Measurements from ENCODE around the gene TRIM5. TPM values are rescaled to one million over a fixed set of nuclear protein-coding genes. Genes with fewer than 3 reads are reported as not detected.

TRIM5 gene
- polyA plus RNA-seq, 1 donor (not counting 4 experiments of a cell fraction or from before 2014, with no cell fraction given) = 34.6 TPM

GRCh38 chr11:5624489-5625279 lies 60.2 kb downstream of the TRIM5 start, which contains the start of gene TRIM34:
TRIM34 (plus strand) TSS chr11:5625001; CDS start chr11:5632332, 7,331 bp downstream.
- peak within 1 kb of the TSS; percentile 87 for H2AFZ ChIP-seq (ENCODE audit: control insufficient read depth, low read length)
- peak within 1 kb of the TSS; percentile 74 for H3K27ac ChIP-seq (ENCODE audit: control insufficient read depth, insufficient read depth, low read length)
- FAIRE-seq (peak; percentile 92), DNase-seq (ENCODE audit: low read depth, low spot score) (no peak)
- dilution Hi-C loops (cut with MboI; ENCODE audit: extremely low pct_ligation_motif_present, low sequenced_read_pairs) = no loop called here
- TF ChIP-seq CTCF (optimal IDR thresholded peaks at IDR 0.05 in 1 of 3, IDR thresholded peaks at IDR 0.05 in 1 of 3, conservative IDR thresholded peaks at IDR 0.05 in 1 of 3; ENCODE audit: extremely low read depth in 1 of 3, insufficient read depth in 2 of 3, low read length in 3 of 3) (no peak), EZH2 (IDR thresholded peaks at IDR 0.05; ENCODE audit: low read length) (no peak)
- no peaks in the 10 kb centered on the region for H3K36me3 ChIP-seq (ENCODE audit: control insufficient read depth in 2 of 2, extremely low read depth in 1 of 2, insufficient read depth in 2 of 2, low read length in 2 of 2)
- peaks cover 43% of the 10 kb centered on the region for H3K4me1 ChIP-seq (ENCODE audit: control insufficient read depth, extremely low read depth, insufficient read depth, low read length)
- H3K9me1 ChIP-seq (ENCODE audit: control insufficient read depth, extremely low read depth, insufficient read depth, low read length) = no peaks in the 10 kb centered on the region
- no peaks in the 10 kb centered on the region for H4K20me1 ChIP-seq (ENCODE audit: control insufficient read depth, extremely low read depth, insufficient read depth, low read length)
- no peaks in the 10 kb centered on the region for H3K9me3 ChIP-seq (ENCODE audit: control insufficient read depth, low read depth, low read length)
- peak within 1 kb of the TSS; percentile 84 for H3K9ac ChIP-seq (ENCODE audit: control insufficient read depth, extremely low read depth, insufficient read depth, low read length)
- H3K4me2 ChIP-seq (ENCODE audit: control insufficient read depth, extremely low read depth, insufficient read depth, low read depth, low read length) = peak within 1 kb of the TSS; percentile 100
- peak within 1 kb of the TSS; percentile 55 to 92 (median 90) for H3K4me3 ChIP-seq (ENCODE audit: control insufficient read depth in 2 of 3, extremely low read depth in 1 of 3, insufficient read depth in 2 of 3, low read depth in 1 of 3, low read length in 3 of 3)
- H3K79me2 ChIP-seq (ENCODE audit: control insufficient read depth, insufficient read depth, low read length) = no peaks in the 10 kb centered on the region
- no peaks in the 10 kb centered on the region for H3K27me3 ChIP-seq (ENCODE audit: control insufficient read depth, extremely low read depth, insufficient read depth, low read length)

DNA sequence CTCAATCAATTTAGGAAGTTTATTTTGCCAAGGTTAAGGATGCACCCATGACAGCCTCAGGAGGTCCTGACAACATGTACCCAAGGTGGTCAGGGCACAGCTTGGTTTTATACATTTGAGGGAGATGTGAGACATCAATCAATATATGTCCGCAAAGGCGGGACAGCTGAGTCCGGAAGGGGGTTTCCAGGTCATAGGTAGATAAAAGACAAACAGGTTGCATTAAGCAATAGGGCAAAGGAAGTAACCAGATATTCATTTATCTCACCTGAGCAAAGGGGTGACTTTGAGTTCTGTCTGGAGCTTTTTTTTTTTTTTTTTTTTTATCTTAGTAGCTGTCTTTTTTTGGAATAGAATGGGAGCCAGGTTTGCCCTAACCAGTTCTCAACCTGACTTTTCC lies 62.1 kb downstream of the TRIM5 start:
- Histone ChIP-seq H2AFZ (ENCODE audit: control insufficient read depth, low read length) (no peak overlapping the region), H4K20me1 (ENCODE audit: control insufficient read depth, extremely low read depth, insufficient read depth, low read length) (no peaks in the 10 kb centered on the region), H3K27ac (ENCODE audit: control insufficient read depth, insufficient read depth, low read length) (no peak overlapping the region), H3K4me2 (ENCODE audit: control insufficient read depth, extremely low read depth, insufficient read depth, low read depth, low read length) (no peak overlapping the region), H3K9me1 (ENCODE audit: control insufficient read depth, extremely low read depth, insufficient read depth, low read length) (no peaks in the 10 kb centered on the region), H3K36me3 (ENCODE audit: control insufficient read depth in 2 of 2, extremely low read depth in 1 of 2, insufficient read depth in 2 of 2, low read length in 2 of 2) (no peaks in the 10 kb centered on the region), H3K9me3 (ENCODE audit: control insufficient read depth, low read depth, low read length) (no peaks in the 10 kb centered on the region), H3K9ac (ENCODE audit: control insufficient read depth, extremely low read depth, insufficient read depth, low read length) (no peak overlapping the region), H3K79me2 (ENCODE audit: control insufficient read depth, insufficient read depth, low read length) (no peaks in the 10 kb centered on the region), H3K4me1 (ENCODE audit: control insufficient read depth, extremely low read depth, insufficient read depth, low read length) (peaks cover 52% of the 10 kb centered on the region), H3K27me3 (ENCODE audit: control insufficient read depth, extremely low read depth, insufficient read depth, low read length) (no peaks in the 10 kb centered on the region), H3K4me3 (ENCODE audit: control insufficient read depth in 2 of 3, extremely low read depth in 1 of 3, insufficient read depth in 2 of 3, low read depth in 1 of 3, low read length in 3 of 3) (no peak overlapping the region)
- DNase-seq (ENCODE audit: low read depth, low spot score) = no peak
- dilution Hi-C loops (cut with MboI; ENCODE audit: extremely low pct_ligation_motif_present, low sequenced_read_pairs) = no loop called here
- TF ChIP-seq EZH2 (IDR thresholded peaks at IDR 0.05; ENCODE audit: low read length) (no peak), CTCF (optimal IDR thresholded peaks at IDR 0.05 in 1 of 3, IDR thresholded peaks at IDR 0.05 in 1 of 3, conservative IDR thresholded peaks at IDR 0.05 in 1 of 3; ENCODE audit: extremely low read depth in 1 of 3, insufficient read depth in 2 of 3, low read length in 3 of 3) (no peak)
- FAIRE-seq = no peak

All from keratinocyte (primary cell).